DMS53 treated with DMSO at 0.1 percent for 48 hours (cell line): Measurements from ENCODE around the gene RNMT.

Source experiments
- DNase-seq: peaks from one replicate; lab custom pipeline; 2025; ENCODE audit not compliant: unreplicated experiment; lab: John Stamatoyannopoulos, UW

Gene RNMT

DNA sequence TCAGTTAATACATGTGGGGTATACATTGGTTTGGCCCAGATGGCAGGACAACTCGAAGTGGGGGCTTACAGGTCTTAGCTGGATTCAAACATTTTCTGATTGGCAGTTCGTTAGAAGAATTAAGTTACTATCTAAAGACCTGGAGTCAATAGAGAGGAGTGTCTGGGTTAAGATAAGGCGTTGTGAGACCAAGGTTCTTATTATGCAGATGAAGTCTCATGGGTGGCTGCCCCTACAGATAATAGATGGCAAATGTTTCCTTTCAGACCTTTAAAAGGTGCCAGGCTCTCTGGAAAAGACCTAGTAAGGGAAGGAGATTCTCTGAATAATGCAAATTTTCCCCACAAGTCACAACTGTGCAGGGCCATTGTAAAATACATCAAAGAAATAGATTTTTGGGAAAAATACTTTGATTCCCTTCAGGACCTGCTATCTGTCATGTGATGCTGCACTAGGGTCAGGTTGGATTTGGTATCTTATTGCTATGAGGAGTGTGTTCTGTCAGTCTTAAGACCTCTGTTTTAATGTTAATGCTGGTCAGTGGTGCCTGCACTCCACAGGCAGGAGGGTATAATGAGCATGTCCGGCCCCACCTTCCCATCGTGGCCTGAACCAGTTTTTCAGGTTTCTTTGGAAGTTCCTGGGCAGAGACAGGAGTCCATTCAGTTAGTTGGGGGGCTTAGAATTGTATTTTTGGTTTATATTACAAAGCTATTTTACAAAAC lies 83.2 kb downstream of the RNMT start:
- DNase-seq, result no peak

DNA sequence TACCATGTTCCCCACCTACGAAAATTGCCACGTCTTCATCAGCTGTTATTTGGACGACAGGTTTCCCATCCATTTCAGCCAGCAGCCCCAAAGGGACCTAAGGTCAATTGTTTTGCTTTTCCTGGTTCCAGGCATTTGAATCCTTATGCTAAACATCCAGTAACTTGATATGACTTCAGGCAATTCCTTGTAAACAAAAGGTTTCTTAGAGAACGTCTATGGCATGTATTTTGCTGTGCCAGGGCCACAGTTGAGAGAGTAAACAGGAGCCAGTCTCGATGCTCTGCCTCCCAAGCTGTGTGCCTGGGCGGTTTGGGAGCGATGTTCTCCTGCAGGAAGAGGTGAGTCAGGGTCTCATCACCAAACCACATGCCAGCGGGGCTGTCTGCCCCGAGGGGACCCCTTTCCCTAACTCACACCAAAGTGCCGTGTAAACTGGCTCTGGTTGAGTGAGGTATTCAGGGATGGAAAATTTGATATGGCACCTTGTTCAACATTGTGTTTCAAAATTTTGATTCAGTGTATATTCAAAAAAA lies 84.5 kb downstream of the RNMT start:
- DNase-seq, result no peak

DNA sequence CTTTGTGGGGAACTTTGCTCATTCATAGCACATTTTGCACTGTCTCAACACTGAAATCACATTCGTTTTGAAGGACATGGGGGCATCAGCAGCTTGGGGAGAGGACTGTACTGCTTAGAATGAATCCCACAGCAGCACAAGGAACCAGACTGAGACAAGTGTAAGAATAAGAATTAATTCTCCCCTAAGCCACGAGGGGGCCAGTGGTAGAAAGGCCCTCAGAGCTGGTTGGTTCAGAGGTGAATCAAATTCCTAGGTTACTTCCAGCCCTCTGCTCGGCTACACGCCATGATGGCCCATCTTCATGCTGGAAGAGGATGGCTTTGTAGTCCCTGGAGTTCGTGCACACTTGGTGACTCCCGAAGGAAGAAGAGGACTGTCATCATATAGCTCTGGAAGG lies 85.5 kb downstream of the RNMT start:
- no peak for DNase-seq

DNA sequence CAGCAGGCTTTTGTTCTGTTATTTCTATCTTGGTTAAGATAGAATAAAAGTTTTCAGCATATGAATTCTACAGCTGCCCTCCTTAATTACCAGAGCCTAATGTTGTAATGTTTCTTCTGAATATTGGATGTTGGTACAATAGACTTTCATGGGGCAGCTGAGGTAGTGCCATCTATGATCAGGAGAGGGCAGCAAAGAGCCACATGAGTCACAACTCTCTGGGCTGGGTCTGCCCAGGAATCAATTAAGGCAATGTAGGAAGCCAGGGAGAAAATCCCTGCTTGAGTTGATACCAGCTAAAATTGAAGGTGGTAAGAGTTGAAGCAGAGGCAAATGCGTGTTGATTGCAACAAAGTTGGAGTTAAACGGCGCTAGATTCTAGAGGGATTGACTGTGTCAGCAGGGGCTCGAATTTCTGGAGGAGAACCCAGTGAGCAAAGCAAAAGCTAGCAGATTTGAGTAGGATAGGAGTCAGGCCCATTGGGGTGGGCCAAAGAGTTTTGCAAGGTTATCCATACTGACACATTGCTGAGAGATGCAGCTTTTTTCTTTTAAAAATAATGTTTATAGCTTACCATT lies 86.9 kb downstream of the RNMT start:
- peak; percentile 61 for DNase-seq
